GM23248 (cell line): ENCODE results near the gene ULBP3.

Source experiments
- EZH2 ChIP-seq: fragments of 200-600 bp; sonication (generic); IDR thresholded peaks from 2 replicates; pipeline ENCODE4 v1.6.1; 2018; ENCODE audit warnings: antibody characterized with exemption, mild to moderate bottlenecking; ENCODE audit not compliant: insufficient read depth, poor library complexity, severe bottlenecking
- EZH2phosphoT487 ChIP-seq: fragments of 200-600 bp; sonication (generic); IDR thresholded peaks from 2 replicates; pipeline ENCODE4 v1.6.1; 2018; ENCODE audit warnings: antibody characterized with exemption, moderate library complexity, mild to moderate bottlenecking, low read depth; ENCODE audit not compliant: insufficient read depth

- TF ChIP-seq EZH2 (no peak), EZH2phosphoT487 (no peak)
Observed at GRCh38 chr6:150115769-150116168, 46.8 kb upstream of the ULBP3 start.
